Stimulated activated CD8-positive, alpha-beta memory T cell treated with anti-CD3 and anti-CD28 coated beads, Interleukin-12 subunit alpha, Interleukin-12 subunit beta, amount 100 ng/mL, for 24 hours (primary cell): ENCODE data around the gene ARTN.

ENCODE experiments used
- DNase-seq: peaks from one replicate; pipeline ENCODE4 v3.0.0-alpha.2; 2020; ENCODE audit errors: extremely low read depth

The ARTN gene

DNA sequence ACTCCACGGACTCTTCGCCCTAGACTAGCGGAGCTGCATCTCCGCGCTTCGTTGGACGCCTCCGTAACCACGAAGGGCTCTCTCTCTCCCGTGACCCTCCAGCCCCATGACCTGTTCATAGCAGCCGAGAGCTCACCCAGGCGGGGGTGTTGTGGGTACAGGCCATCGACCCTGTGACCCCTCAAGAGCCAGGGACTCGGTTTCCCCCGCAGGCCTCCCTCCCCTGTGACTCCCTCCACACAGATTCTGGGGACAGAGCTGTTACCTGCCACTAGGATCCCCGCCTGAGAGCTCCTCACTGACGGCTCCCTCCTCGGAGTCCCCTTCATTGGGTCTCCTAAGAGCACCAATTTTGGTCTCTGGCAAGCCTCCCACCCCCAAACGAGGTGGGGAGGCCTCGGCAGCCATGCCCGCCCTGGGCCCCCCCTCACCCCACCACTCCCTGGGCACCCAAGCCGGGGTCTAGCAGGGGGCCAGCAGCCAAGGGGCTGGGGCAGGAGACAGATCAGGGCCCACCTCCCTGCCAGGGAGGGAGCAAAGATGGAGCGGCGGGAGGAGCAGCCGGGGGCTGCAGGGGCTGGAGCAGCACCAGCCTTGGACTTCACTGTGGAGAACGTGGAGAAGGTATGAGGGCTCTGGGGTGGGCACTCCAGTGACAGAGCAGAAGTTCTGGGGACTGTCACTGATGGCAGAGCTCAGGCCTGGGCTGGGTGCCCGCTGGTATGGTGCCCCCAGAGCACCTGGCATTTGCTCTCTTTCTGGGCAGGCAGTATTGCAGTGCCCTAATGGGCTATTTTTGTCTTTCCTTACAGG is 13.7 kb downstream of the ARTN start:
- no peak for DNase-seq

DNA sequence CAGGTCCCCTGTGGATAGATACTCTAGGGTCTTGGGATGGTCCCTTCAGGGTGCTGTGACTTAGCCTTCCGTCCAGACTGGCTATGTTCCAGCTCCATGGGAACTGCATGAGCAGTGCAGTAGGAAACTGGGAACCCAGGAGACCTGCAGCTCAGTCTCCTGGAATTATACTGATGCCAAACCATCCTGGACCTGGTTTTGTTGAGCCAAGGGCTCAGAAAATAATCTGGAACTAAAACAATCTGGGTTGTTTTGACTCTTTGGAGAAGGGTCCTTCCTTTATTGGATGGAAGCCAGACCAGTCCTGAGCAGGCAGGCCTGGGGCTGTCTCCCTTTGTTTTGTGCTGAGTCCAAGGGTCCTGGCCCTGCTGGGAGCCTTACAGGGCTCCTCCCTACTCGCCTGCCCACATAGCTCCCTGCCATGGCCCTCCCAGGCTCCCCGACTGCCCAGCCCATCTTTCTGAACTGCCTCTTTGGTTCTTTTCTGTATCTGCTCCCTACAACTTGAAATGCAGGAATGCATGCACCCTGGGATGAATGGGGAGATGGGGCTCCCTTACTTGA is 14.4 kb downstream of the ARTN start:
- no peak for DNase-seq

DNA sequence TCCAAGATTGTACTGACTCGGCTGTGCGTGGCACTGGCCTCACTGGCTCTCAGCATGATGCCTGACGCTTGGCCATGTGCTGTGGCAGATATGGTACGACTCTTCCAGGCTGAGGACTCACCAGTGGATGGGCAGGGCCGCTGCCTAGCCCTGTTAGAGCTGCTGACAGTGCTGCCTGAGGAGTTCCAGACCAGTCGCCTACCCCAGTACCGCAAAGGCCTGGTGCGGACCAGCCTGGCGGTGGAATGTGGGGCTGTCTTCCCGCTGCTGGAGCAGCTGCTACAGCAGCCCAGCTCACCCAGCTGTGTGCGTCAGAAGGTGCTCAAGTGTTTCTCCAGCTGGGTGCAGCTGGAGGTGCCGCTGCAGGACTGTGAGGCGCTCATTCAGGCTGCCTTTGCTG is 16.1 kb downstream of the ARTN start:
- DNase-seq, result no peak

DNA sequence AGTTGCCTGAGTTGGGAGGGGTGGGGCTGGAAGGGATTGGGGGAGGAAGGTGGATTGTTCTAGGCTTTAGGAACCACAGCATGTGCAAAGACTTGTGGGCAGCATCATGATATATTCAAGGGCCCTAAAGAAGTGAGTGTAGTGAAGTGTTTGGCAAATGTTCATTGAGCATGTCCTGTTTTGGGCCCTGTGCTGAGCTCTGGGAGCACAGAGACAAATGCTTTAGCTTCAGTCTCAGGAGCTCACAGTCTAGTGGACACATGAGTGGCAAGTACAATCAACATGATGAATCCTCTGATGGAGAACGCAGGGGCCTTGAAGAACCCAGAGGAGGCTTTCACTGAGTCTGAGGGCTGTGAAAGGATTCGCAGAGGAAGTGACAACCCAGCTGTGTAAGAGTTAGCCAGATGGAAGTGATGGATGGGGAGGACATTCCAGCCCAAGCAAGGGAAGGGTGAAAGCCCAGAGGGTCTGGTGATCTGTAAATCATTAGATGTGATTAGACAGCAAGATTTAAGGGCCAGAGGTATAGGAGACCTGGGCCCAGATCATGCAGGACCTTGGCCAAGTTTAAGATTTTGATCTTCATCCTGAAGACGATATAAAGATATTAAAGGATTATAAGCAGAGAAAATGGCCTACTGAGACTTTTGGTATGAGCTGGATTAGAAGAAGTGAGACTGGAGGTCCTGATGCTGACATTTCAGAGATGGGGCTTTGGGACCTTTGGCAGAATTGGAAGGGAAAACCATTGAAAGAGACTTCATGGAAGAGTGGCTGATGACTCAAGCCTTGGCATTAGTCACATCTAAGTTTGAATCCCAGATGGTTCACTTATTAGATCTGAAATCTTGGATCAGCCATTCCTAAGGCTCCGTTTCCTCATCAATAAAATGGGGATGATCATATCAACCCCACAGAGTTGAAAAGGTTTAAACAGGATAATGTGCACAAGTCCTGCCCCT is 17.7 kb downstream of the ARTN start:
- DNase-seq, result no peak

DNA sequence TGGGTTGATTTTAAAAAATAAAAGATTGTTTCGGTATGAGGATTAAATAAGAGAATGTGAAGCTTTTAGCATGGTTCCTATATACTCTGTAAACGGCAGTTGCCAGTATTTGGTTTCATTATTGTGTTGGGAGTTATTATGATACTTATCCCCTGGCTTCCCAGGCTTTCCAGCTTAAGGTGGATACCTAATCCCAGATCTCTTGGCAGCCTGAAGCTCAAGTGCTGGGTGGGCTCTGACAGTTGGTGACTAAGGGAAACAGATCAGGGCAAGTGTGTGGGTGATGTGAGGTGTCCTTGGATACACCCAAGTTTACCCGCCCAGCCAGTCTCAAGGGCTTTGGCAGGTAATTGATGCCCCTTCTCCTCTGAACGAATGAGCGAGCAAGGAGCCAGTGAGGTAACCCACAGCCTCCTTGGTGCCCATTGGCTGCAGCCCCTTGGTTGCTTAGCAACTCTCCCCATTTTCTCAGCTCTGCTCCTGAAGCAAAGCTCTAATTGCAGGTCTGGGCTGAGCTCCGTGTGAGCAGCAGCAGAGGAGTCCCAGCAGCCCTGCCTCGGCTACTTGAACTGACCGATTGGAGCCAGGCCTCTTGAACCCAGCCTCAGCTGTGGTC is 19.2 kb downstream of the ARTN start:
- no peak for DNase-seq

DNA sequence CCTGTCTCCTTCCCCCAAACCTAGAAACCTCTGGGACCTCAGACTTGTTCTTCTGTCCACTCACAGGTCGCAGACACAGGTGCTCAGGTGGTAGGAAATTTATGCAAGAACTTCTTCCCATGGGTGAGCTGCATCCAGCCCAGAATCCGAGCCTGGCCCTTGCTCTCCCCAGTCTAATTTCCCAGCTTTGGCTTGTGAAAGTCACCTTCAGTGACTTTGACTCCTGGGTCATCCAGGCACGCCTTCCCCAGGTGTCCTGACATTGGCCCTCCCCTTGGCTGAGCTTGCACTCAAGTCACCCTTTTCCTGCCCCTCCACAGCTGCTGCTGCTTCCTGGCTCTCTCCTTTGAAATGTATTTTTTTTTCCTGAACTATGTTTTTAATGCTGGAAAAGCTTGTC is 19.8 kb downstream of the ARTN start:
- no peak for DNase-seq

DNA sequence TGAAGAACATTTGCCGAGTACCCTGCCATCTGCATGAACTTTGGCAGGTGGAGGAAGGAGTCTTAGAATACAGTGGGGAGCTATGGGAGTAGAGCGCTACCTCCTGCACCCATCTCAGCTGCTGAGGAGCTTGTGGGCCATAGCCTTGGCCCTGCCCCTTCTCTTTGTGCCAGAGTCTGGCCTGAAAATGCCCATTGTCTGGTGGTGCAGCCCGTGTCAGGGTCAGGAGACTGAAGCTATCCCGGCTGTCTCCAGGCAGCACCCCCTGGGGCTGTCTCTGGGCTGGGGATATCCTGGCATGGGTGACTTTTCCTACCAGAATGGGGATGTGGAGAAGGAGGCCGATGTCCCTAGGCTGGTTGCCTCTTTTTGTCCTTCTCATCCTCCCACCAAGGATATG is 20.4 kb downstream of the ARTN start:
- DNase-seq, result no peak

DNA sequence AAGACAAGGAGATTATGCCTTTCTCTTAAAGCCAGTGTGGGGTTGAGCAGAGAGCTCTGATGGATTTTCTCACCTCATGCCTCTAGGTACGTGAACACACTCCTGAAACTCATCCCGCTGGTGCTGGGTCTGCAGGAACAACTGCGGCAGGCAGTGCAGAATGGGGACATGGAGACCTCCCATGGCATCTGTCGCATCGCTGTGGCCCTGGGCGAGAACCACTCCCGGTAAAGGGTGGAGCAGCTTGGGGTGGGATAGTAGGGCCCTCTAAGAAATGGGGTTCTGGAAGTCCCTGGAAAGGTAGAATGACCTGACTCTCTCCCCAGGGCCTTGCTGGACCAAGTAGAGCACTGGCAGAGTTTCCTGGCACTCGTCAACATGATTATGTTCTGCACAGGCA is 22.6 kb downstream of the ARTN start:
- no peak for DNase-seq

DNA sequence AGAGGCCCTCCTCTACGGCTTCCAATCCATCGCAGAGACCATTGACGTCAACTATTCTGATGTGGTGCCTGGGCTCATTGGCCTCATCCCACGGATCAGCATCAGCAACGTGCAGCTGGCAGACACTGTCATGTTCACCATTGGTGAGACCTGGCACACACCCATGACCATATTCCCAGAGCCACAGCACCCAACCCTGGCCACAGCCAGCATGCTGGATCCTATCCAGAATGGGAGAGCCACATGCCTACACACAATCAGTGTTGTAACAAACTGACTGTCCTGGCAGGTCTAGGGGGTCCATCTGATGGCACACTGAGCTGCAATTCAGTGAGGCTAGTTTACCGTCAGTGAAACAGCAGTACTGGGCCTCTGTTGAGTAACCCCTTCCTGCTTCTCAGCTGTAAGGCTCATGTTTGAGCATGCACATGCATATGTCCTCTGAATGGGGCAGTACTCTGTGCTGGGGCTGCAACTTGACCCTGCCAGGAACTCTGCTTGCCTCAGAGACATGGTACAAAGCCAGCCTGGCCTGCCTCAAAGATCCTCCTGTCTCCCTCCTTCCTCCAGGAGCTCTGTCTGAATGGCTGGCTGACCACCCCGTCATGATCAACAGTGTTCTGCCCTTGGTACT is 23.9 kb downstream of the ARTN start:
- no peak for DNase-seq

DNA sequence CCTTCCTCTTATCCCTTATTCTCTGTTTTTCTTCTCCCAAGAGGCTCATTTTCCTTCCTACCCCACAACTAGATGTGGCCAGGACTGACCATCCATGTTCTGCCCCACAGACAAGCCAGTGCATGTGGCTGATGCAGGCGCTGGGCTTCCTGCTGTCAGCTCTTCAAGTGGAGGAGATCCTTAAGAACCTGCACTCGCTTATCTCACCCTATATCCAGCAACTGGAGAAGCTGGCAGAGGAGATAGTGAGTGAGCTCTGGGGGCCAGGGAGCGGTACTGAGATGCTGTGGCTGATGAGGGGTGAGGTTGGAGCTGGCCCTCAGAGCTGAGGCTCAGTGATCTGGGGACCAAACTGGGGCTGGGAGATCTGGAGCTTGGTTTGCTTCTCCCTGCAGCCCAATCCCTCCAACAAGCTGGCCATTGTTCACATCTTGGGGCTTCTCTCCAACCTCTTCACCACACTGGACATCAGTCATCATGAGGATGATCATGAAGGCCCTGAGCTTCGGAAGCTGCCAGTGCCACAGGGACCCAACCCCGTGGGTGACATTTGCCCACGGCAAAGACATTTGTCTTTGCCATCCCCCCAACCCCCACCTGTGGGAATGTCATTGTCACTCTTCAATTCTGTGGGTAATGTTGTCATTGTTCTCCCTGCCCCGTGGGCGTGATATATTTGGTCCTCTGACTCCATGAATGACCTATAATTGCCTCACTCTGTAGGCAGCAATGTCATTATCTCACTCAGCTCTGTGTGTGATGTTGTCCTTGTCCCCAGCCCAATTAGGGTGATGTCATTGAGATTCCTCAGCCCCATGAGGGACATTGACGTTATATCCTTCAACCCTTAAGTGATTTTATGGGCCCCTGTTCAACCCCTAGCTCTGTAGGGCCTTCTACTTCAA is 25.0 kb downstream of the ARTN start:
- no peak for DNase-seq

DNA sequence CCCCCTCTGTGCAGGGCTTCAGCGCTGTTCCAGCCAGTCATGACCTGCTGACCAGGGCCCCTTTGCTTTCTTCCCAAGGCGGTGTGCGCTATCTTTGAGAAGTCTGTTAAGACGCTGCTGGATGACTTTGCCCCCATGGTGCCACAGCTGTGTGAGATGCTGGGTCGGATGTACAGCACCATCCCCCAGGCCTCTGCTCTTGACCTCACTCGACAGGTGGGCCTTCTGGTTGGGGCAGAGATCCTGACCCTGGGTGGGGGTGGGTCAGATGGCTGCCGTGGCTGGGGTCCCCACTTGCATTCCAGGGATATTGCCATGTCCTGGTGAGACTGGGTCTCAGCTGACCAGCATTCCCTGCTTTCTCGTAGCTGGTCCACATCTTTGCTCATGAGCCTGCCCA is 27.2 kb downstream of the ARTN start:
- DNase-seq, result no peak

DNA sequence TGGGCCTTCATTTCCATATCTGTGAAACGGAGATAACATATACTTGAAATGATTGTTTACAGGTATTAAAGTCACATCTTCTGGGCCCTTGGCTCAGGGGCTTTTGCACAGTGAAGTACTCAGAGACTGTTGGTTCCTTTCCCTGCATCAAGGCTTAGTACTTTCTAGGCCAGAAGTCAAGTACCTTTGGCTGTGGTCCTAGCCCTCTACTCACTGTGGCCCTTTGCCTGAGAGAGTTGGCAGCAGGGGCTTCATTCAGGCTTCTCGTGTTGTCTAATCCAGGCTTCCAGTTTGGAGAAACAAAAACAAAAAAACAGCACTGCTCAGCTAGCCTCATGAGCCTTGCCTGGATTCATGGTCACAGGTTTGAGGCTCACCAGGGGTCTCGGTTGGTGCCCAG is 28.1 kb downstream of the ARTN start:
- DNase-seq, result no peak

DNA sequence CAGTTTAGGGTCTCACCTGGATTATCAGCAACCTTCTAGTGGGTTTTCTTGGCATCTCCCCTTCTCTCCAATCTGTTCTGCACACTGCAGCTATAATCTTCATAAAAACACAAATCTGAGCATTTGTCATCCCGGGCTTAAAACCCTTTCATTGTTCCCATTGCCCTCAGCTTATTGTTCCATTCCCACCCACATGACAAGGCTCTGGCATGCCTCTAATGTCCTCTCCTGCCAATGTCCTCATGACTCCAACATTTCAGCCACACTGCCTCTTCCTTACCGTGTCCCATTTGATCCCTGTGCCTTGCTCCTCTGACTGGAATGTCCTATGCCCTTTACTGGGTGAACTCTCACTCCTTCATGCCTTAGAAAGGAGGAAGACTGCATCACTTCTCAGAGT is 28.7 kb downstream of the ARTN start:
- DNase-seq, result no peak

DNA sequence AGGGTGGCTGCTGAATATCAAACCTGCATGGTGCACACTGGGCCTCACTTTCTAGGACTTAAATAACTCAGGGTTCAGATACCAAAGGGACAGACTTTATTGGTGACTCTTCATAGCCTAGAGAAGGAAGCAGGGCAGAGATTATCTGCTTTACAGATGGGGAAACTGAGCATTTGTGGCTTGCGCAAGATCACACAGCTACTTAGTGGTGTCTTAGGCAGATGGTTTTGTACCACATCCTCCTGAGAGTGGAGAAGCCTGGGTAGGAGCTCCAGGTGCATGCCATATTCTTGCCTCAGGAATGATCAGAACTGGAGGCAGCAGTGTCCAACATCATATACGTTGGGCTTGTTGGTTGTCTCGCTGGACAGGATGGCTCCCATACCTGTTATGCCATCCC is 29.4 kb downstream of the ARTN start:
- no peak for DNase-seq

DNA sequence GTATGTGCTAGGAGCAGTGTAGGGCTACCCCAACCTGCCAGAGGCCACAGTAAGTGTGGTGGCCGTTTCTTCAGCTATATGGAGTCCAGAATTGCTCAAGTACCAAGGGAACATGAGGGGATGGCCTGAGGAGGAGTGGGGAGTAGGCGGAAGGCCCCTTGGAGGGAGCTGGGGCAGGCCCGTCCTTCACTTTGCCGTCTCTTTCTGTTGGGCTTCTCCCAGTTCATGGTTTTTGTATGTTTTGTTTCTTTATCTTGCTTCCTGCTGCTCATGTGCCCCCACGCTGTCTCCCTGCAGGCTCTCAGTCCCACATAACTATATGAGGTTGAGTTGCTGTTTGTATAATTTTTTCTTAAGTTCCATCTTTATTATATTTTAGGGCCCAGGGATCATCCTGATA is 30.3 kb downstream of the ARTN start:
- DNase-seq, result no peak

DNA sequence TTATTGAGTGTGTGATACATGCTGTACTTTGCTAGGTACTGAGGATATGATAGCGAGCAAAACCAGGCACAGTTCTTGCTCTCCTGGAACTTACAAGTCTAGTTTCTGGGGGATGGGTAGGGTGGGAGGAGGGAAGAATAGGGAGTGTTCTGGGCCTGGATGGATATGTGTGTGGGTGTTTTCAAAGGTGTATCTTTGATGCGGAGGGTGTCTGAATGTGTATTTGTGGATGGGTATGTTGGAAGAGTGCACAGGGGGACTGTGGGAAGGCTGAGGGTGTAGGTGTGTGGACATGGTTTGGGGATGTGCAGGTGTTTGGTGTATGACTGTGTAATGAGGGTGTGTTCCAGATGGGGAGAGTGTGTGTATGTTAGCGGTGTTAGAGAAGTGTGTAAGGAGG is 31.7 kb downstream of the ARTN start:
- DNase-seq, result no peak

DNA sequence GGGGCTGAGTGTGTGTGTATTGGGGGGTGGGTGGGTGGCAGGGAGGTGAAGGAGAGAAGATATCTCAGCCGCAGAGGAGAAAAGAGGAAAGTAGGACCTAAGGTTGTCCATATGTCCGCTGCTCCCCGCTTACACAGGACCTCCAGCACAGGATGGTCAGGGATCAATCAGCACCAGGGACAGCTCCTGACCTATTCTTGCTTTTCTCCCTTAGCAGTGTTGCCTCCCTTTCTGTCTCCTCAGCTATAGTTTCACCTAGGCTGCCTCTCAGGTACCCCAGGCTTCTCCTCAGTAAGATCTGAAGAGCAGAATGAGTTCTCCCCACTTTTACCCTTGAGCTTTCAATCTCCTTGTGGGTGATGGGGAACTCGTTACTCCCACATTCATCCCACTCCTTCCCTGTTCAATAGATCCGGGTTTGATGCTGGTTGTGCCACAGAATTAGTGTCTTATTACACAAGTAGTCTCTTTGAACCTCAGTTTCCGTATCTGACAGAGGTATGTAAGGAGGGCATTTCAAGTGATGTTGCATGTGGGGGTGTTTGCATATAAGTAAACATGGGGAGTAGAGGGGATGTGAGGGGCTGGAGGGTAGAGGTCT is 34.8 kb downstream of the ARTN start:
- no peak for DNase-seq

DNA sequence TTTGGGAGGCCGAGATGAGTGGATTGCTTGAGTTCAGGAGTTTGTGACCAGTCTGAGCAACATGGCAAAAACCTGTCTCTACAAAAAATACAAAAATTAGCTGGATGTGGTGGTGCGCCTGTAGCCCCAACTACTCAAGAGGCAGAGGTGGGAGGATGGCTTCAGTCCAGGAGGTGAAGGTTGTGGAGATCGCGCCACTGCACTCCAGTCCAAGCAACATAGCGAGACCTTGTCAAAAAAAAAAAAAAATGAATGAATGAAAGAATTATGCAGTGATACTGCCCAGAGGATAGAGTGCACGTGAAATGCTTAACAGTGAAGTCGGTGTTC is 35.8 kb downstream of the ARTN start:
- no peak for DNase-seq

DNA sequence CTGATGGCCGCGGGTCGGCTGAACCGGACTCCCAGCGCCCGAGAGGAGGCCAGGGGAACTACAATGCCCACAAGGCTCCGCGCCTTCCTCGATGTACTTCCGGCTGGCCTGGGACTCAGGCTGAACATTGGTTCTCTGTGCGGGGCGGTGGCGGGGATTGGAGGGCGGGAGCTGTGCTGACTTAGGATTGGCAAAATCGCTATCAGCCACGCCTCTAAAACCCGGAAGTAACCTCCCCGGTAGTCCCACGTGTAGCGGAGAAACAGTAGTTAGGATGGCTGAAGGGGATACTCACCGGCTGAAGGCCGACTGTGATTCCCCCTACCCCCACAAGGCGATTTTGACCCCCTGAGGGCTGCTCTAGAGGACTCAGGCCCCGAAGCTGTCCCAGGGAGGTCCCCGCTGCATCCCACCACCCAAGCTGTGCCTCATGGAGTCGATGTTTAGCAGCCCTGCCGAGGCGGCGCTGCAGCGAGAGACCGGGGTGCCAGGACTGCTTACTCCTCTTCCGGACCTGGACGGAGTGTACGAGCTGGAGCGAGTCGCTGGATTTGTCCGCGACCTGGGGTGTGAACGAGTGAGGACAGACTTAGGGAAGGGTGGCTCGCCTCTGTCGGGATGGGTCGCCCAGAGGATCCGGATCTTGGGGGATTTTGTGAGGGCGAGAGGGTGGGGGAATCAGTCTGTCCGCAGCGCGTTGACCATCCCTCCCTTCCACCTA is 36.3 kb downstream of the ARTN start, which contains the start of gene DPH2:
Gene DPH2 (plus strand): TSS at position 265 of the 721 bp plus-strand sequence. CDS start 166 bp downstream, at position 431.
- DNase-seq, result peak; percentile 94

DNA sequence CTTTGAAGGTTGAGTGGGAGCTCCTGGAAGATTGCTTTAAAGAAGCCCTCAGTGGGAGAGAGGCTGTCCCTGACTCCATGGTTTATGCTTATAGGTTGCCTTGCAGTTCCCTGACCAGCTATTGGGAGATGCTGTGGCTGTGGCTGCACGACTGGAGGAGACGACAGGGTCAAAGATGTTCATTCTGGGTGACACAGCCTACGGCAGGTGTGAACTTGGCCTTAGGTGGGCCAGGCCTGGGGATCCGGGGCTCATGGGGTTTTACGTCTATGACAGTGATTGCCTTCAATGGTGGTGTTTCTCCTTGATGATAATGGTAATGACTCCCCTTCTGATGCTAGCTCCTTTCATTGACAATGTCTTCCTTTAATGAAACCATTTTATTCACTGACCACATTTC is 36.9 kb downstream of the ARTN start:
- DNase-seq, result no peak
